Measurements from ENCODE around the gene SAMD4A.

GRCh38 chr14:54787261-54787660 lies 220.3 kb downstream of the SAMD4A start:
- TF ChIP-seq CTCF (IDR thresholded peaks at IDR 0.05), result no peak
- TF ChIP-seq POLR2A (IDR thresholded peaks at IDR 0.05), result no peak
